22Rv1 (cell line): Measurements from ENCODE around the gene RDH14.

Experiments
- H3K27ac ChIP-seq: fragments of 450-650 bp; 2 replicates; pipeline ENCODE4 v1.5.1; 2017
- ZFX ChIP-seq: fragments of 450-650 bp; IDR thresholded peaks from 2 replicates; pipeline ENCODE4 v1.6.1; 2017; ENCODE audit warnings: antibody characterized with exemption, borderline replicate concordance
- TF ChIP-seq, protein P1 (sequence below): fragments of 450-650 bp; IDR thresholded peaks from 2 replicates; pipeline ENCODE4 v1.5.1; 2017; ENCODE audit warnings: mild to moderate bottlenecking

Gene RDH14

GRCh38 chr2:18551623-18552022, 8.8 kb downstream of the RDH14 start:
- no peak overlapping the region for H3K27ac ChIP-seq
- TF ChIP-seq, protein P1, sequence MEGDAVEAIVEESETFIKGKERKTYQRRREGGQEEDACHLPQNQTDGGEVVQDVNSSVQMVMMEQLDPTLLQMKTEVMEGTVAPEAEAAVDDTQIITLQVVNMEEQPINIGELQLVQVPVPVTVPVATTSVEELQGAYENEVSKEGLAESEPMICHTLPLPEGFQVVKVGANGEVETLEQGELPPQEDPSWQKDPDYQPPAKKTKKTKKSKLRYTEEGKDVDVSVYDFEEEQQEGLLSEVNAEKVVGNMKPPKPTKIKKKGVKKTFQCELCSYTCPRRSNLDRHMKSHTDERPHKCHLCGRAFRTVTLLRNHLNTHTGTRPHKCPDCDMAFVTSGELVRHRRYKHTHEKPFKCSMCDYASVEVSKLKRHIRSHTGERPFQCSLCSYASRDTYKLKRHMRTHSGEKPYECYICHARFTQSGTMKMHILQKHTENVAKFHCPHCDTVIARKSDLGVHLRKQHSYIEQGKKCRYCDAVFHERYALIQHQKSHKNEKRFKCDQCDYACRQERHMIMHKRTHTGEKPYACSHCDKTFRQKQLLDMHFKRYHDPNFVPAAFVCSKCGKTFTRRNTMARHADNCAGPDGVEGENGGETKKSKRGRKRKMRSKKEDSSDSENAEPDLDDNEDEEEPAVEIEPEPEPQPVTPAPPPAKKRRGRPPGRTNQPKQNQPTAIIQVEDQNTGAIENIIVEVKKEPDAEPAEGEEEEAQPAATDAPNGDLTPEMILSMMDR = no peak
- no peak for TF ChIP-seq ZFX

GRCh38 chr2:18551169-18551568, 9.3 kb downstream of the RDH14 start:
- no peak overlapping the region for H3K27ac ChIP-seq
- TF ChIP-seq, protein P1 = no peak
- no peak for TF ChIP-seq ZFX

DNA sequence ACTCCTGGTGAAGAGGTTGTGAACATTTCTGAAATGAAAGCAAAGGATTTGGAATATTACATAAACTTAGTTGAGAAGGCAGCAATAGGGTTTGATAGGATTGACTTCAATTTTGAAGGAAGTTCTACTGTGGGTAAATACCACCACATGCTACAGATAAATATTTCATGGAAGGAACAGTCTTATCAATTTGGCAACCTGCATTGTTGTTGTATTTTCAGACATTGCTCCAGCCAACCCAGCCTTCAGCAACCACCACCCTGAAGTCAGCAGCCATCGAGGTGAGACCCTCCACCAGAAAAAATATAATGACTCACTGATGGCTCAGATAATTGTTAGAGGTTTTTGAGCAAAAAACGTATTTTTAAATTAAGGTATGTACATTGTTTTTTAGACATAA, 10.0 kb downstream of the RDH14 start:
- H3K27ac ChIP-seq = no peak overlapping the region
- no peak for TF ChIP-seq ZFX
- TF ChIP-seq, protein P1 = no peak

GRCh38 chr2:18549083-18549482, 11.4 kb downstream of the RDH14 start:
- TF ChIP-seq ZFX = no peak
- TF ChIP-seq, protein P1 = no peak
- H3K27ac ChIP-seq = no peak overlapping the region

- no peak for TF ChIP-seq ZFX
- TF ChIP-seq, protein P1 = no peak
Observed at GRCh38 chr2:18548621-18549020, 11.8 kb downstream of the RDH14 start.

DNA sequence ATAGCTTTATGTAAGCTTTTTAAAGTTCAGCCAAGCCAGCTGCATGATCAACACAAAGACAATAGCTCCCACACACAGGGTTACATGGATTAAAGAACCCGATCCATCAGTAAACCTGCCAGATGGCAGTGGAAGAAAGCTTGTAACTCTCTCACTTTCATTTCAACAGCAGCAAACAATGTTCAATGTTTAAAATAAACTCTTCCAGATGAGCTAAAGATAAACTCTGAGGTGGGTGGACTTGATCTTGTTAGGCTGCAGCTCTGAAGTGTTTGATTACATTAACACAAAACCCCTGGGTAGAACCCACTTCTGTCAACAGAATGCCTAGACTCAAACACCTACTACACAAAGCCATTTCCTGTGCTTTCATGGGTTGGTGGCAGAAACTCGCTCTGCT, 13.9 kb downstream of the RDH14 start:
- TF ChIP-seq, protein P1 = no peak
- no peak for TF ChIP-seq ZFX
- no peak overlapping the region for H3K27ac ChIP-seq

More at GRCh38 chr2:18548621-18549020, 11.8 kb downstream of the RDH14 start:
- no peak overlapping the region for H3K27ac ChIP-seq

DNA sequence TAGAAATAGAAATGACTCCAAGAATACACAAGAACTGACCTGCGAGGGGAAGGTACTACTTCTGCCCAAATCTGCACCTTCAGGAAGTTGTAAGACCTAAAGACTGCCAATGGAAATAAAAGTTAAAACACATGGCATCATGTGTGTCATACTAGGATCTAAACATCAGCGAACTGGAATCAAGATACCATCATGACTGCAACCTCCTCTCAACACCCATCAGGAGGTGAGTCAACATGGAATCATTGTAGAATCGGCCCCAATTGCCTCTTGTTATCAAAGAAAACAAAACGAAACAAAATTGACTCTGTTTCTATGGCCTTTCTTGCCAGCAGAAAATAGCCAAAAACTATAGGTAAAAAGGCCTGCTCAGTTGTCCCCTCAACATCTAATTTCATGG, 15.1 kb downstream of the RDH14 start:
- H3K27ac ChIP-seq = no peak overlapping the region
- TF ChIP-seq, protein P1 = no peak
- no peak for TF ChIP-seq ZFX
